ENCODE results near the gene PTPRR. TPM values are rescaled to one million over a fixed set of nuclear protein-coding genes. Genes with fewer than 3 reads are reported as not detected.

PTPRR gene
- polyA plus RNA-seq, 1 donor from 2014 or later: not detected

GRCh38 chr12:70928071-70928470 lies 7.5 kb upstream of the PTPRR start:
- Mint-ChIP-seq H3K27ac (no peak overlapping the region), H3K4me1 (no peaks in the 10 kb centered on the region), H3K36me3 (no peaks in the 10 kb centered on the region), H3K9me3 (no peaks in the 10 kb centered on the region), H3K4me3 (no peak overlapping the region), H3K27me3 (no peaks in the 10 kb centered on the region)

- H3K27me3 Mint-ChIP-seq: no peaks in the 10 kb centered on the region
Measured at GRCh38 chr12:70927356-70927755, 6.8 kb upstream of the PTPRR start.

GRCh38 chr12:70925539-70925938 lies 5.0 kb upstream of the PTPRR start:
- Mint-ChIP-seq H3K9me3 (peaks cover 0 to 4% (median 3%) of the 10 kb centered on the region in 3 donors), H3K36me3 (no peaks in the 10 kb centered on the region), H3K4me3 (no peak overlapping the region), H3K4me1 (no peaks in the 10 kb centered on the region), H3K27me3 (no peaks in the 10 kb centered on the region), H3K27ac (no peak overlapping the region)

More at GRCh38 chr12:70927356-70927755, 6.8 kb upstream of the PTPRR start:
- Mint-ChIP-seq H3K4me1 (no peaks in the 10 kb centered on the region), H3K4me3 (no peak overlapping the region), H3K9me3 (peaks cover 0 to 1% (median 0%) of the 10 kb centered on the region in 3 donors), H3K36me3 (no peaks in the 10 kb centered on the region), H3K27ac (no peak overlapping the region)

DNA sequence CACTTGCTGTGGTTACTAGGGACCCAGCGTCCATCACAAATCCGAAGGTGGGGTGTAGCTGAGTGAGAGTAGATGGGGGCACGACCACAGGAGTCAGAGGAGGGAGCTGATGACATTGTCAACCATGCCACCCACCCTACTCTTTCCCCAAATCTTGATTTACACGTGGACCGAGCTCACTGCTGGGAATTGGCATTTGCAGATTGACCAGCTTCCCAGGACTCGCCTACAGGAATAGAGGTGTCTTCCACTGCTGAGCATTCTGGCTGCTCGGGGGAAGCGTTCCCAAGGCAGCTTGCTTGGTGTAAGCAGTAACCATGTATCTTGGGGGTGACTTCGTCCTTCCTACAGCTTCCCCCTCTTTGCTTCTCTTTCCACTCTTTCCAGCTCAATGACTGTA lies 353 bp upstream of the PTPRR start:
- H3K9me3 Mint-ChIP-seq: peaks cover 0 to 4% (median 3%) of the 10 kb centered on the region in 3 donors
- no peak overlapping the region for H3K27ac Mint-ChIP-seq
- H3K4me1 Mint-ChIP-seq: peaks cover 0 to 1% (median 0%) of the 10 kb centered on the region in 3 donors
- peaks cover 13% of the 10 kb centered on the region for H3K27me3 Mint-ChIP-seq
- H3K36me3 Mint-ChIP-seq: no peaks in the 10 kb centered on the region
- H3K4me3 Mint-ChIP-seq: no peak overlapping the region

DNA sequence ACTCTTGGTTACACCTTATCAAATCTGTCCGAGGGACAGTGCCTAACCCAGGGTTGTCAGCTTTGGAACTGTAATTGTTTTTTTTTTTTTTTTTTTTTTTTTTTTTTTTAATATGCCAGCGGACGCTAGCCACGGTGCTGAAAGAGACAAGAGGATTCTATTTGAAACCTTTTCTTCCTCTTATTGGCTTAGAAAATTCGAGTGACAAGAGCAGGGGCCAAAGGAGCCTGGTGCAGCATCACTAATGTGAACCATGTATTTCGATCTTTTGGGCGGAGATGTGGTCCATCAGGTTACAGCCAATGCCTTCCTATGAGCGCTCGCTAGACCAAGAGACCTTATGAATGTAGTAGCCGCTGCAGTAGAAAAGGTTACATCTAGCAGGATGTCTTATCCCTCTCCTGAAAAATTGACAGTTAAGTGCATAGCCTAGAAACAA lies 922 bp downstream of the PTPRR start:
- Mint-ChIP-seq H3K9me3 (peaks cover 0 to 4% (median 4%) of the 10 kb centered on the region in 3 donors), H3K4me1 (peaks cover 0 to 1% (median 0%) of the 10 kb centered on the region in 3 donors), H3K27ac (no peak overlapping the region), H3K36me3 (no peaks in the 10 kb centered on the region), H3K27me3 (peaks cover 13% of the 10 kb centered on the region), H3K4me3 (no peak overlapping the region)

DNA sequence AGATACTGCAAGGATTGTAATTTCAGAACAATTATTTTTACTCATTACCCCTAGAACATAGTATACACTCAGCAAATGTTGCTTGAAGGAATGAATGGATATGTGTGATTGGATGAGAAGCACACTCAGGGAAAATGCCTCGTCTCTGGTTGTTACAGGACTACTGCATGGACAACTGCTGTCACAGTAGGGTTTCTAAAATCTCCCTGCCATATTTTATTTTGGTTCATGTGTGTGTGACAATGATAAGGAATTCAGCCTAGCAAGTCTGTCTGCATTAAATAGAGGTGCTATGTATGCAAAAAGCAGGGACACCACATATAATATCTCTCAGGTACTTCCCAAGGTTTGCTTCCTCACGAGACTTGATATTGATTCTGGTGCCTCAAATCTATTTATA lies 1.4 kb downstream of the PTPRR start:
- peaks cover 0 to 1% (median 0%) of the 10 kb centered on the region in 3 donors for H3K4me1 Mint-ChIP-seq
- H3K27me3 Mint-ChIP-seq: peaks cover 13% of the 10 kb centered on the region
- peaks cover 0 to 4% (median 4%) of the 10 kb centered on the region in 3 donors for H3K9me3 Mint-ChIP-seq
- no peak overlapping the region for H3K27ac Mint-ChIP-seq
- no peak overlapping the region for H3K4me3 Mint-ChIP-seq
- H3K36me3 Mint-ChIP-seq: no peaks in the 10 kb centered on the region

DNA sequence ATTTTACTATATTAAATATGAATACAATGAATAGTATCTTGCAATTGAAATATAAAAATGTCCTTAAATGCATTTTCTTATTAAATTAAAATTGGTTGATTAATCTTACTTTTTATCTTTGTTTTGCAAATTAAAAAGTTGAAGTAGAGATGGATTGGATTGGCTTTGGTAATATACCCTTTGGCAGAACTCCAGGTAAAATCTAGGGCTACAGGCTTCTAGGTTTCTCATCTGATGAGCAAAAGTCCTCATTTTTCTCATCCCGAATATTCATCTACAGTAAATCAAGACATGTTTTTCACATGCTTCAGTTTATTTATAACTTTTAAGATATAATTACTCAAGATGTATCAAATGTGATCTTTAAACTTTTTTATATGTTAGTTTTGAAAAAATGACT lies 2.2 kb downstream of the PTPRR start:
- no peak overlapping the region for H3K27ac Mint-ChIP-seq
- H3K4me1 Mint-ChIP-seq: peaks cover 0 to 1% (median 0%) of the 10 kb centered on the region in 3 donors
- no peaks in the 10 kb centered on the region for H3K36me3 Mint-ChIP-seq
- no peak overlapping the region for H3K4me3 Mint-ChIP-seq
- H3K27me3 Mint-ChIP-seq: peaks cover 13% of the 10 kb centered on the region
- peaks cover 0 to 7% (median 4%) of the 10 kb centered on the region in 3 donors for H3K9me3 Mint-ChIP-seq

- H3K4me3 Mint-ChIP-seq: no peak overlapping the region
- H3K27ac Mint-ChIP-seq: no peak overlapping the region
- H3K4me1 Mint-ChIP-seq: no peaks in the 10 kb centered on the region
- H3K9me3 Mint-ChIP-seq: peaks cover 3 to 6% (median 3%) of the 10 kb centered on the region in 3 donors
- H3K36me3 Mint-ChIP-seq: no peaks in the 10 kb centered on the region
- H3K27me3 Mint-ChIP-seq: no peaks in the 10 kb centered on the region
Measured at GRCh38 chr12:70910666-70911065, 9.9 kb downstream of the PTPRR start.

- Mint-ChIP-seq H3K9me3 (peaks cover 2 to 5% (median 3%) of the 10 kb centered on the region in 3 donors), H3K27ac (no peak overlapping the region), H3K36me3 (no peaks in the 10 kb centered on the region), H3K27me3 (no peaks in the 10 kb centered on the region), H3K4me3 (no peak overlapping the region), H3K4me1 (no peaks in the 10 kb centered on the region)
Measured at GRCh38 chr12:70908978-70909377, 11.6 kb downstream of the PTPRR start.

DNA sequence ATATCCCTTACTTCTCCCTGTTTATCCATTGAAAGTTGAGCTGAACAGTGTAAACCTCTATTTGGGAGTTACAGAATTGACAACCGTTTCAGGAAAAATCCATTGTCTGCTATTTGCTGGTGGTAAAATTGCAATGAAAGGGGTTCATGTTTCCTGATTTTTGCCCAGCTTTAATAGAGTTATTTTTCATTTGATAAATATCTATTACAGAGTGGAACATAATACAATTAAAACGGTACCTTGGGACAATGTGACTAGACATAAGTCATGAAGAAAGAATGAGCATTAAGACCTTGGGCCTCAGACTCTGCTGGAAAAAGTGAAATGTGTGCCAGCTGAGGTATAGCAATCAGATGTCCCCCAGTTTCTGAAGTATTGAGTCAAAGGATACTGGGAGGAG lies 13.1 kb downstream of the PTPRR start:
- peaks cover 0 to 5% (median 3%) of the 10 kb centered on the region in 3 donors for H3K9me3 Mint-ChIP-seq
- H3K27ac Mint-ChIP-seq: no peak overlapping the region
- H3K27me3 Mint-ChIP-seq: no peaks in the 10 kb centered on the region
- H3K4me3 Mint-ChIP-seq: no peak overlapping the region
- H3K4me1 Mint-ChIP-seq: no peaks in the 10 kb centered on the region
- H3K36me3 Mint-ChIP-seq: no peaks in the 10 kb centered on the region

DNA sequence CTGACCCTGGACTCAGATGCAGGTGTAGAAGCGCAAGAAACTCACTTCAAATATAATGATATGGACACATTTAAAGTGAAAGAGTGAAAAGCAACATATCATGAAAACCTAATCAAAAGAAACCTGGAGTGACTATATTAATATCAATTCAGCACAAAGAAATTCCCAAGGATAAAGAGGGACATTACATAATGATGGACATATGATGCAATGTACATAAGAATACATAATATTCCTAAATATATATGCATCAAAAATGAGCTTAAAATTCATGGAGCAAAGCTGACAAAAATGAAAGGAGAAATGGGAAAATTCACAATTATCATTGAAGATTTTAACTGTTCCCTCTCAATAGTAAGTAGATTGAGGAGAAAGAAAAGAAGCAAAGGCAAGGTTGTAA lies 24.6 kb downstream of the PTPRR start:
- no peaks in the 10 kb centered on the region for H3K36me3 Mint-ChIP-seq
- no peaks in the 10 kb centered on the region for H3K4me1 Mint-ChIP-seq
- H3K4me3 Mint-ChIP-seq: no peak overlapping the region
- H3K27me3 Mint-ChIP-seq: no peaks in the 10 kb centered on the region
- peaks cover 2 to 7% (median 2%) of the 10 kb centered on the region in 3 donors for H3K9me3 Mint-ChIP-seq
- no peak overlapping the region for H3K27ac Mint-ChIP-seq

GRCh38 chr12:70892593-70892992 lies 27.9 kb downstream of the PTPRR start:
- Mint-ChIP-seq H3K27ac (no peak overlapping the region), H3K9me3 (peaks cover 0 to 7% (median 2%) of the 10 kb centered on the region in 3 donors), H3K4me3 (no peak overlapping the region), H3K4me1 (no peaks in the 10 kb centered on the region), H3K27me3 (no peaks in the 10 kb centered on the region), H3K36me3 (no peaks in the 10 kb centered on the region)

- no peaks in the 10 kb centered on the region for H3K36me3 Mint-ChIP-seq
- H3K4me1 Mint-ChIP-seq: no peaks in the 10 kb centered on the region
- H3K27me3 Mint-ChIP-seq: no peaks in the 10 kb centered on the region
- H3K4me3 Mint-ChIP-seq: no peak overlapping the region
- H3K27ac Mint-ChIP-seq: no peak overlapping the region
- H3K9me3 Mint-ChIP-seq: peaks cover 0 to 5% (median 2%) of the 10 kb centered on the region in 3 donors
Measured at GRCh38 chr12:70890895-70891832, 29.4 kb downstream of the PTPRR start.

GRCh38 chr12:70885956-70886355 lies 34.6 kb downstream of the PTPRR start:
- no peak overlapping the region for H3K27ac Mint-ChIP-seq

DNA sequence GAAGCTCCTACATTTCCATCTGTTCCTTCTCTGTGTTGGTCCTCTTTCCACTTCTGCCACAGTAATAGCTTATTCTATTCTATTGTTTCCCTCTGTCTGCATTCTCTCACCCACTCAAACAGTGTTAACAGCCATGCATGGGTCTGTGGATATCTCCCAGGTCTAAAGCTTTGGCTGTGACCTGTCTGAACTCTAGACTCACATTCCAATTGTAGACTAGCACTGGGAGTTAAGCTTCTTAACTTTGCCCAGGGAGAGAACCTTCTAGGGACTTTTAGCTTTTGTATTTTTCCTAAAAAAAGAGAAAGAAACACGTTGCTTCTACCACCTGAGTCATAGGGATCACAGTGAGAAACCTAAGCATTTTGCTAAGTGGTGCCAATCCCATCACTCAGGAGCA lies 36.7 kb downstream of the PTPRR start:
- H3K27me3 Mint-ChIP-seq: no peaks in the 10 kb centered on the region
- H3K4me3 Mint-ChIP-seq: no peak overlapping the region
- H3K36me3 Mint-ChIP-seq: no peaks in the 10 kb centered on the region
- H3K4me1 Mint-ChIP-seq: peaks cover 0 to 1% (median 0%) of the 10 kb centered on the region in 3 donors
- H3K27ac Mint-ChIP-seq: no peak overlapping the region
- H3K9me3 Mint-ChIP-seq: peaks cover 0 to 3% (median 0%) of the 10 kb centered on the region in 3 donors

More at GRCh38 chr12:70885956-70886355, 34.6 kb downstream of the PTPRR start:
- Mint-ChIP-seq H3K4me1 (peaks cover 0 to 1% (median 0%) of the 10 kb centered on the region in 3 donors), H3K27me3 (no peaks in the 10 kb centered on the region), H3K9me3 (peaks cover 0 to 3% (median 0%) of the 10 kb centered on the region in 3 donors), H3K4me3 (no peak overlapping the region), H3K36me3 (no peaks in the 10 kb centered on the region)

Measured in IgD-negative memory B cell (primary cell).